HG03342 (cell line): ENCODE results near the gene TCF23.

Experiments used
- ATAC-seq: cut with Tn5 transposase; IDR thresholded peaks from one replicate; pipeline ENCODE4 v1.9.1; 2021; ENCODE audit warnings: mild to moderate bottlenecking, moderate library complexity; ENCODE audit not compliant: unreplicated experiment

TCF23 gene

GRCh38 chr2:27127883-27128667 is 20.7 kb upstream of the TCF23 start:
- ATAC-seq = no peak

GRCh38 chr2:27128668-27129571 is 19.9 kb upstream of the TCF23 start:
- no peak for ATAC-seq

DNA sequence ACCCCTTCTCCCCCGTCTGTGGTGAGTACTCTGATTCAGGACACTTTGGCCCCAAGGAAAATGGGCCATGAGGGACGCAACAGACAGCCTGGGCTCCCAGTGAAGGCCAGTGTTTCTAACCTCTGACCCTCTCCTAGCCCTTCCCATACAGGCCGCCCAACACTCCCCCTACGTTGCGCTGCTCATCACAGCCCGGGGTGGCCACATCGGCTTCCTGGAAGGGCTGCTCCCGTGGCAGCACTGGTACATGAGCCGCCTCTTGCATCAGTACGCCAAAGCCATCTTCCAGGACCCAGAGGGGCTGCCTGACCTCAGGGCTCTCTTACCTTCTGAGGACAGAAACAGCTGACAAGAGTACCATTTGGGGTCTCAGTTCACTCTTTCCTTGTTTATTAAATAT is 18.4 kb upstream of the TCF23 start:
- no peak for ATAC-seq

DNA sequence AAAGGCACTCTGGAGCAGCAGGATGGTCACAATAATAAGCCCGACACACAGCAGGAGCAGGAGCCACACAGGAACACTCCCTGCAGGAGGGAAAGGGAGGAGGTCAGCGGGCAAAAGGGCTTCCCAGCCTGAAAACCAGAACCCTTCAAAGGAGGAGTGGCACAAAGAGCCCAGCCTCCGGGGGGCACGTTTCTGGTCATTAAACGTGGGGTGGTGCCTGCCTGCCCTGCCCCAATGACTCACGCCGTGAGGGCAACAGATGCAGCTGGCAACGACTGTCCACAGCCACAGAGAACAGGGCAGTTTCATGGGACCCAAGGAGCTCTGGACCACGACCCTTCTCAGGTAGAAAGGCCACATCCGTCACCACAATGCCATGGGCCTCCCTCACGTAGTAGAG is 17.4 kb upstream of the TCF23 start:
- ATAC-seq = no peak

DNA sequence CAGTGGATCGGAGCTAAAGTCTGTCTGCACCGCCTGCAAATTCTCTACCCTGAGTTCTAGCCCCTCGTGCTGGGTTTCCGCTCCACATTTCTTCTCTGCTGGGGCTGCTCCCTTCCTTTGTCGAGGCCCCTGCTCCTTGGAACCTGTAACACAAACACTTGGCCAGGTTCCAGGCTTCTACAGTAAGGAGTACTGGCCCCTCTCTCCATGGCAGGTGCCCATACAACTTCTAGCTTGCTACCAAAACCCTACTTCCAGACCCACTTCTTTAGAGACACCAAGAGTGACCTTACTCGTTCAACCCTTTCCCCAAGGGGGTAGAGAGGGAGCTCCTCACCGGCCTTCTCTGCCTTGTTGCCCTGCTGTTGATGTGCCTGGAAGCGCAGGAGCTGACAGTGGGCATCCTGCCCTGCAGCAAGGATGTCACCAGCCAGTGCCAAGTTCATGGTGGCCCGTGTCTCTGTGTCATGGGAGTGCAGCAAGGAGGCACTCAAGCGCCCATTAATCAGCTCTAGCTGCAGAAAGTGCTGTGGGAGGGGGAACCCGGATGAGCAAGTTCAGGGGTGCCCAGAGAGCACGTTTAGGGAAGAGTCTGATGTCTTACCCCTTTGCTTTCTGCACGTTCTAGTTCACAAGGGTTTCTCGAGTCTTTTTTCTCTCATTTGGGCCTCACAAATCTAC is 15.5 kb upstream of the TCF23 start:
- ATAC-seq = no peak

DNA sequence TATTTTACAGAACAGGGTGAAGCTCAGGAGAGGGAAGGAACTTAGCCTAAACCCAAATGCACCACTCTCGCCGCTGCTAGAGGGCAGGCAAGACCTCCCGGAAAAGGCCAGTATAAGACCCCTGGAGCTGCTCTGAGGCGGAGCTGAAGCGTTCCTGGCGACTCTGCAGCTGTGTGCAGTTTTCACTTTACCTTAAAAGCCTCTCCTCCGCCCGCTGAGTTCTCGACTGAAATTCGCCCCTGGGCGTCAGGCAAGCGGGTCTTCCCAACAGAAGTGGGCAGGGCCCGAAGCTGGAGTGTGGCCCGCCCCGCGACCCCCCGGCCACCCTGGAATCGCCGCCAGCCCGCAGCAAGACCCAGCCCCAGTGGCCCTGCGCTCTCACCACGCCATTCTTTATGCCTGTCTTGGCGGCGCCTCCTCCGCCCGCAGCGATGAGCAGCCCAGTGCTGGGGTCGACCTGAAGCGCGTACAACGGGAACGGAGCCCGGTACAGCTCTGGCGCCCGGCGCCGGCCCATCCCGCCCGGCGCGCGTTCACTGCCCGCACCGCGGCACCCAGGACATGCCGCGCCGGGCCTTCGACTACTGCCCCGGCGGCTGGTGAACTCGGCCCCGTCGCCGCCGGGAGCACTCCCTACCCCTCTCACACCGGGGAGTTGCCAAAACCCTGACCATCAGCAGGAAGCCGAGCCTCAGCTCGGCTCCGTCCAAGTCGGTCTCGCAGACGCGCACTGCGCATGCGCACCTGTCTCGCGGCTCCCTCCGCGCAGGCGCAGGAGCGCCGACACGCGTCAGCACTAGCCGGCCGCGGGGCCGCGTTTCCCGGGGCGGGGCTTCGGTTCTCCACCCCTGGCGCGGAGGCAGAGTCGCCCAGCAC is 14.7 kb upstream of the TCF23 start, which contains the start of gene PREB:
TSS of gene PREB (minus strand) at position 732 of the 876 bp plus-strand sequence. CDS start at position 517, 215 bp downstream.
- peak; percentile 85 for ATAC-seq

- no peak for ATAC-seq
Observed at GRCh38 chr2:27134781-27135477, 13.9 kb upstream of the TCF23 start.

DNA sequence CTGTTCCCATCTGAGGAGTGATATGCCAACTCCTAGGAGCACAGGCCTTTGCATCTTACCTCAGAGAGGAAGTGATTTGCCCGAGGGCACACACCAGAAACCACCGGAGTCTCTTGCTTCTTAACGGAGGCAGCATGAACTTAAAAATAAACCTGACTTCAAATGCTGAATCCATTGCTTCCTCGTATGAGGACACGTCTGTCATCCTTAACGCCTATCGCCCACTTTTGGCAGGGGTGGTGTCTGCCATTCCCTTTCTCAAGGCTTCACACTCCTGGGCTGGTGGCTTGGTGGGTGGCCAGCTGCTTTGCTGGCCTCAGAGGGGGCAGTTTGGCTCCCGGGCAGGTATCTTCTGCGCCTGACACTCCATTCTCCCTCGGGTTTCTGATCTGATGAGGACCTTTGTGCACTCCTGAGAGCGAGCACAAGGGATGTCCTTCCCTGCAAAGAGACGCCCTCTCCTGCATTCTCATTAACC is 13.3 kb upstream of the TCF23 start:
- no peak for ATAC-seq

- no peak for ATAC-seq
Observed at GRCh38 chr2:27136751-27137150, 12.1 kb upstream of the TCF23 start.

- no peak for ATAC-seq
Observed at GRCh38 chr2:27137322-27137935, 11.4 kb upstream of the TCF23 start.

- no peak for ATAC-seq
Observed at GRCh38 chr2:27138111-27138510, 10.7 kb upstream of the TCF23 start.

GRCh38 chr2:27139310-27139709 is 9.5 kb upstream of the TCF23 start, which contains the start of gene PRR30:
PRR30 (minus strand) TSS chr2:27139410; CDS start chr2:27138329, 1,081 bp downstream.
- ATAC-seq = no peak

- no peak for ATAC-seq
Observed at GRCh38 chr2:27143285-27143684, 5.5 kb upstream of the TCF23 start.

DNA sequence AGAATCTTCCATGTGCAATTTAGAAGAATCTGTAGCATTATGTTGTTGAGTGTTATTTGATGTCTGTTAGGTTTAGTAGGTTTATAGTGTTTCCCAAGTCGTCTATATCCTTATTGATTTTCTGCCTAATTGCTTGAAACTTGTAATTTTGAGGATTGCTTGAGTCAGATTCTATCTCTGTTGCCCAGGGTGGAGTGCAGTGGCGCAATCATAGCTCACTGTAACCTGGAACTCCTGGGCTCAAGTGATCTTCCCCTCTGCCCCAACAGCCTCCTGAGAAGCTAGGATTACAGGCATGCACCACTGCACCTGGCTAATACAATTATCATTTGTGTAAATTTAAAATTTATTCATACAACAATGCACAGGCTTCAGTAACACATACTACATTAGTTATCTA is 3.1 kb upstream of the TCF23 start:
- ATAC-seq = no peak

DNA sequence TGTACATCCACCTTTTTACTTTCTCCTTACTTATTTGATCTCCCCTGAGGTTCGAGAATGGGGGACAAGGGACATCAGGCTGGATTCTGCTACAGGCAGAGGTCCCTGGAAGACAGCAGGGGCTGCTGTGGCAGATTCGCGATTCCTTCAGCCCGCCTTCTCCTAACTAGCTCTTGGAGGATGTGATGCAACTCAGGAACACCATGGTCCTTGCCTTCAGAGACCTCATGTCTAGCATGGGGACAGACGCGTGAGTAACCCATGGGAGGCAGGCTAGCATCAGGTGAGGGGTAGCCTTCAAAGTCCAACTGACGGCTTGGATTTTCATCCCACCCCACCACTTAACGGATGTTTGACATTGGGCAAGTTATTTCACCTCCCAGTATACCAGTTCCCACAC is 869 bp upstream of the TCF23 start:
- no peak for ATAC-seq

DNA sequence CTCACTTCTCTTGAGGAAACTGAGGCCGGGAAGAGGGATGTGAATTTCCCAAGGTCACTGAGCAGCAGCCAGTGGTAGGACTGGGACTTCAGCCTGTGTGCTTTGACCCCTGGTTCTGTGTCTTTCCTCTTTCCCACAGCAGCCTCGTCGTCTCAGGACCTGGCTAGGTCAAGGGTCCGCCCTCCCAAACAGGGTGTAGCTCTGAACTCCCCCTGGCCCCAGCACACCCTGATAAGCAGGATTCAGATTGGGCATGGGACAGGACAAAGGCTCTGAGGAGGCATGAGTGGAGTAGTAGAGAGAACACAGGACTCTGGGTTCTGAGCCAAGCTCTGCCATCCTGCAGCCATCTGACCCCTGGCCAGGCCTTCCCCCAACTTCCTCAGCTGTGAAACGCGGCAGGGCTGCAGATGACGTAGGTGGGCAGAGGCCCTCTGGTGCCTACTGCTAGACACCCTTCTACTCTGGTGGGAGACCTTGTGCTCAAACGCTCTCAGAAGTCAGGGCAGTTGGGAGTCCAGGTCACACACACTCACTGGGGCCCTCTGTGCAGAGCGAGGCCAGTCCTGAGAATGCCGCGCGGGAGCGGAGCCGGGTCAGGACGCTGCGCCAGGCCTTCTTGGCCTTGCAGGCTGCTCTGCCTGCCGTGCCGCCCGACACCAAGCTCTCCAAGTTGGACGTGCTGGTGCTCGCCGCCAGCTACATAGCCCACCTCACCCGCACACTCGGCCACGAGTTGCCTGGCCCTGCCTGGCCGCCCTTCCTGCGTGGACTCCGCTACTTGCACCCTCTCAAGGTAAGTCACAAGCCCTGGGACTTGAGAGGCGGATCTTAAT is 984 bp downstream of the TCF23 start:
- ATAC-seq = no peak

DNA sequence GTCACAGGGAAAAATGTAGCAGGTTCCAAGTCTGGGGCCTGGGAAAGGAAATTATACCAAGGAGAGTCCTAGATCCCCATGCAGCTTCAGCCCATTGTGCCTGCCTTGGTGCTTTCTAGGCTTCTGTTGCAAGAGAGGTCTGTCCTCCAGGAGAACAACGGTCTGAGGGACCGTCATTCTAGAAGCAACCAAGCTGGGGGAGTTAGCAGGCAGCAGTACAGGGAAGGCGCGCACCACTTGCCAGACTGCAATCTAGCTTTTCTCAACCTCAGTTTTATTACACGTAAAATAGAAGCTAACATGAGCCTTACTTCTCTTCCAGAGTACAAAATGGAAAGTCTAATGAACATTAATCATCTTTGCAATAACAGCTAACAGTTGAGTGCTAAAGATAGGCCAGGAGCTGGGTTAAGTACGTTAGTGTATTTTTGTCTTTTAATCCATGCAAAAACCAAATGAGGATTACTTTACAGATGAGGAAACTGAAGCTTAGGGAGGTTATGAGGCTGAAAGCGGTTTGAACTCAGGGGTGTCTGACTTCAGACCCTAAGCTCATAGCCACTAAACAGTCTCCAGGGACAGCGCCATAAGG is 1.9 kb downstream of the TCF23 start:
- ATAC-seq = no peak
